Measurements from ENCODE around the gene IGFBP5. TPM values are rescaled to one million over a fixed set of nuclear protein-coding genes. Genes with fewer than 3 reads are reported as not detected.

IGFBP5 gene
- total RNA-seq, 1 donor from 2014 or later, result not detected

GRCh38 chr2:216727346-216728122 lies 32.2 kb upstream of the IGFBP5 start:
- Mint-ChIP-seq H3K27me3 (ENCODE audit: low read depth) (no peaks in the 10 kb centered on the region), H3K4me3 (ENCODE audit: low read depth) (no peak overlapping the region), H3K36me3 (ENCODE audit: low read depth) (no peaks in the 10 kb centered on the region), H3K27ac (no peak overlapping the region), H3K9me3 (no peaks in the 10 kb centered on the region), H3K4me1 (ENCODE audit: low read depth) (no peaks in the 10 kb centered on the region)
- no peak for DNase-seq (ENCODE audit: low spot score)
- intact Hi-C loops (cut with micrococcal nuclease), result no loop called here

- no peaks in the 10 kb centered on the region for H3K36me3 Mint-ChIP-seq (ENCODE audit: low read depth)
Measured at GRCh38 chr2:216724190-216724589, 28.8 kb upstream of the IGFBP5 start.

GRCh38 chr2:216721141-216721540 lies 25.8 kb upstream of the IGFBP5 start:
- Mint-ChIP-seq H3K4me1 (ENCODE audit: low read depth) (no peaks in the 10 kb centered on the region), H3K27ac (no peak overlapping the region), H3K27me3 (ENCODE audit: low read depth) (no peaks in the 10 kb centered on the region), H3K36me3 (ENCODE audit: low read depth) (no peaks in the 10 kb centered on the region), H3K9me3 (no peaks in the 10 kb centered on the region), H3K4me3 (ENCODE audit: low read depth) (no peak overlapping the region)
- intact Hi-C loops (cut with micrococcal nuclease), result no loop called here
- DNase-seq (ENCODE audit: low spot score), result no peak

More at GRCh38 chr2:216724190-216724589, 28.8 kb upstream of the IGFBP5 start:
- no peaks in the 10 kb centered on the region for H3K9me3 Mint-ChIP-seq
- no peak overlapping the region for H3K4me3 Mint-ChIP-seq (ENCODE audit: low read depth)
- H3K4me1 Mint-ChIP-seq (ENCODE audit: low read depth), result no peaks in the 10 kb centered on the region
- intact Hi-C loops (cut with micrococcal nuclease), result no loop called here
- DNase-seq (ENCODE audit: low spot score), result no peak
- no peak overlapping the region for H3K27ac Mint-ChIP-seq
- H3K27me3 Mint-ChIP-seq (ENCODE audit: low read depth), result no peaks in the 10 kb centered on the region

GRCh38 chr2:216720722-216721121 lies 25.4 kb upstream of the IGFBP5 start:
- no peak for DNase-seq (ENCODE audit: low spot score)
- Mint-ChIP-seq H3K27ac (no peak overlapping the region), H3K4me3 (ENCODE audit: low read depth) (no peak overlapping the region), H3K27me3 (ENCODE audit: low read depth) (no peaks in the 10 kb centered on the region), H3K4me1 (ENCODE audit: low read depth) (no peaks in the 10 kb centered on the region), H3K36me3 (ENCODE audit: low read depth) (no peaks in the 10 kb centered on the region), H3K9me3 (no peaks in the 10 kb centered on the region)
- intact Hi-C loops (cut with micrococcal nuclease), result no loop called here

GRCh38 chr2:216717907-216718615 lies 22.7 kb upstream of the IGFBP5 start:
- intact Hi-C loops (cut with micrococcal nuclease), result no loop called here

GRCh38 chr2:216717491-216717901 lies 22.1 kb upstream of the IGFBP5 start:
- DNase-seq (ENCODE audit: low spot score), result no peak
- no peak overlapping the region for H3K27ac Mint-ChIP-seq

More at GRCh38 chr2:216717907-216718615, 22.7 kb upstream of the IGFBP5 start:
- Mint-ChIP-seq H3K27ac (no peak overlapping the region), H3K9me3 (no peaks in the 10 kb centered on the region), H3K4me3 (ENCODE audit: low read depth) (no peak overlapping the region), H3K27me3 (ENCODE audit: low read depth) (peaks cover 3% of the 10 kb centered on the region), H3K36me3 (ENCODE audit: low read depth) (no peaks in the 10 kb centered on the region), H3K4me1 (ENCODE audit: low read depth) (no peaks in the 10 kb centered on the region)
- no peak for DNase-seq (ENCODE audit: low spot score)

GRCh38 chr2:216716109-216716508 lies 20.8 kb upstream of the IGFBP5 start:
- intact Hi-C loops (cut with micrococcal nuclease), result no loop called here
- Mint-ChIP-seq H3K36me3 (ENCODE audit: low read depth) (no peaks in the 10 kb centered on the region), H3K27me3 (ENCODE audit: low read depth) (peaks cover 3% of the 10 kb centered on the region), H3K27ac (no peak overlapping the region), H3K4me3 (ENCODE audit: low read depth) (no peak overlapping the region), H3K4me1 (ENCODE audit: low read depth) (no peaks in the 10 kb centered on the region), H3K9me3 (no peaks in the 10 kb centered on the region)
- DNase-seq (ENCODE audit: low spot score), result no peak

More at GRCh38 chr2:216717491-216717901, 22.1 kb upstream of the IGFBP5 start:
- Mint-ChIP-seq H3K27me3 (ENCODE audit: low read depth) (peaks cover 3% of the 10 kb centered on the region), H3K36me3 (ENCODE audit: low read depth) (no peaks in the 10 kb centered on the region), H3K4me3 (ENCODE audit: low read depth) (no peak overlapping the region), H3K9me3 (no peaks in the 10 kb centered on the region), H3K4me1 (ENCODE audit: low read depth) (no peaks in the 10 kb centered on the region)
- intact Hi-C loops (cut with micrococcal nuclease), result no loop called here

GRCh38 chr2:216715402-216715974 lies 20.1 kb upstream of the IGFBP5 start:
- no peak for DNase-seq (ENCODE audit: low spot score)
- H3K9me3 Mint-ChIP-seq, result no peaks in the 10 kb centered on the region
- no peak overlapping the region for H3K4me3 Mint-ChIP-seq (ENCODE audit: low read depth)
- H3K27me3 Mint-ChIP-seq (ENCODE audit: low read depth), result peaks cover 3% of the 10 kb centered on the region
- intact Hi-C loops (cut with micrococcal nuclease), result no loop called here
- H3K4me1 Mint-ChIP-seq (ENCODE audit: low read depth), result no peaks in the 10 kb centered on the region
- no peaks in the 10 kb centered on the region for H3K36me3 Mint-ChIP-seq (ENCODE audit: low read depth)
- H3K27ac Mint-ChIP-seq, result no peak overlapping the region

- no peak overlapping the region for H3K4me3 Mint-ChIP-seq (ENCODE audit: low read depth)
- no peak for DNase-seq (ENCODE audit: low spot score)
- H3K9me3 Mint-ChIP-seq, result no peaks in the 10 kb centered on the region
- intact Hi-C loops (cut with micrococcal nuclease), result no loop called here
- H3K27ac Mint-ChIP-seq, result no peak overlapping the region
- H3K36me3 Mint-ChIP-seq (ENCODE audit: low read depth), result no peaks in the 10 kb centered on the region
- peaks cover 3% of the 10 kb centered on the region for H3K27me3 Mint-ChIP-seq (ENCODE audit: low read depth)
- H3K4me1 Mint-ChIP-seq (ENCODE audit: low read depth), result no peaks in the 10 kb centered on the region
Measured at GRCh38 chr2:216714376-216714775, 19.0 kb upstream of the IGFBP5 start.

- Mint-ChIP-seq H3K36me3 (ENCODE audit: low read depth) (no peaks in the 10 kb centered on the region), H3K27me3 (ENCODE audit: low read depth) (peaks cover 3% of the 10 kb centered on the region), H3K4me3 (ENCODE audit: low read depth) (no peak overlapping the region), H3K27ac (no peak overlapping the region), H3K4me1 (ENCODE audit: low read depth) (no peaks in the 10 kb centered on the region), H3K9me3 (no peaks in the 10 kb centered on the region)
- intact Hi-C loops (cut with micrococcal nuclease), result no loop called here
- DNase-seq (ENCODE audit: low spot score), result no peak
Measured at GRCh38 chr2:216713691-216714336, 18.5 kb upstream of the IGFBP5 start.

GRCh38 chr2:216711348-216711747 lies 16.0 kb upstream of the IGFBP5 start:
- H3K27ac Mint-ChIP-seq, result no peak overlapping the region
- H3K4me3 Mint-ChIP-seq (ENCODE audit: low read depth), result no peak overlapping the region
- no peaks in the 10 kb centered on the region for H3K36me3 Mint-ChIP-seq (ENCODE audit: low read depth)
- no peak for DNase-seq (ENCODE audit: low spot score)
- H3K27me3 Mint-ChIP-seq (ENCODE audit: low read depth), result peaks cover 3% of the 10 kb centered on the region
- no peaks in the 10 kb centered on the region for H3K4me1 Mint-ChIP-seq (ENCODE audit: low read depth)
- H3K9me3 Mint-ChIP-seq, result no peaks in the 10 kb centered on the region
- intact Hi-C loops (cut with micrococcal nuclease), result no loop called here

- no peak for DNase-seq (ENCODE audit: low spot score)
- no peaks in the 10 kb centered on the region for H3K4me1 Mint-ChIP-seq (ENCODE audit: low read depth)
- no peak overlapping the region for H3K27ac Mint-ChIP-seq
- no peaks in the 10 kb centered on the region for H3K9me3 Mint-ChIP-seq
- intact Hi-C loops (cut with micrococcal nuclease), result no loop called here
- no peaks in the 10 kb centered on the region for H3K36me3 Mint-ChIP-seq (ENCODE audit: low read depth)
- H3K4me3 Mint-ChIP-seq (ENCODE audit: low read depth), result no peak overlapping the region
- H3K27me3 Mint-ChIP-seq (ENCODE audit: low read depth), result peaks cover 3% of the 10 kb centered on the region
Measured at GRCh38 chr2:216710551-216711301, 15.4 kb upstream of the IGFBP5 start.
